AG04450 (cell line): ENCODE results near the gene NACC1. TPM values are rescaled to one million over a fixed set of nuclear protein-coding genes. Genes with fewer than 3 reads are reported as not detected.

ENCODE experiments used
- polyA plus RNA-seq: library from polyadenylated mRNA; depleted of rRNA; stranded (reverse); fragments of >200 nt; gene quantifications from 2 replicates; pipeline ENCODE4 v1.2.3, GENCODE V29; 2011; rRNA removed

The NACC1 gene
- polyA plus RNA-seq, 1 experiment, result 43.4 TPM

Other genes starting within 250 kb of the NACC1 start
- gene DNASE2, start 236.8 kb upstream of the NACC1 start, polyA plus RNA-seq, result 28.9 and 39.5 TPM in 2 replicates
- not detected in 2 replicates for gene KLF1, start 231.1 kb upstream of the NACC1 start, polyA plus RNA-seq
- 11.4 and 14.0 TPM in 2 replicates for gene GCDH, start 227.1 kb upstream of the NACC1 start, polyA plus RNA-seq
- not detected in 2 replicates for gene SYCE2, start 199.0 kb upstream of the NACC1 start, polyA plus RNA-seq
- gene FARSA, start 184.6 kb upstream of the NACC1 start, polyA plus RNA-seq, result 13.5 and 23.0 TPM in 2 replicates
- gene CALR, start 179.7 kb upstream of the NACC1 start, polyA plus RNA-seq, result 1,597 and 1,650 TPM in 2 replicates
- 36.2 and 41.4 TPM in 2 replicates for gene RAD23A, start 172.4 kb upstream of the NACC1 start, polyA plus RNA-seq
- gene GADD45GIP1, start 161.0 kb upstream of the NACC1 start, polyA plus RNA-seq, result 31.6 and 35.1 TPM in 2 replicates
- not detected in 2 replicates for gene DAND5, start 148.7 kb upstream of the NACC1 start, polyA plus RNA-seq
- 15.1 and 22.3 TPM in 2 replicates for gene NFIX, start 122.8 kb upstream of the NACC1 start, polyA plus RNA-seq
- gene LYL1, start 15.4 kb upstream of the NACC1 start, polyA plus RNA-seq, result 0.11 and 0.29 TPM in 2 replicates
- 17.3 and 21.0 TPM in 2 replicates for gene TRMT1, start 1.5 kb upstream of the NACC1 start, polyA plus RNA-seq
- 47.9 and 57.6 TPM in 2 replicates for gene STX10, start 32.1 kb downstream of the NACC1 start, polyA plus RNA-seq
- gene IER2, start 32.1 kb downstream of the NACC1 start, polyA plus RNA-seq, result 15.3 and 21.3 TPM in 2 replicates